HCT116 (cell line): ENCODE measurements around the gene ACOT8. TPM values are rescaled to one million over a fixed set of nuclear protein-coding genes. Genes with fewer than 3 reads are reported as not detected.

Experiments used
- ATAC-seq: fragments of 200-7000 bp; cut with Tn5 transposase; 2 replicates; pipeline ENCODE4 v1.9.1; 2020; ENCODE audit warnings: mild to moderate bottlenecking, moderate library complexity
- BruUV-seq: library from RNA; stranded (reverse); fragments of 400-500 nt; replicated peaks from 2 replicates; lab custom pipeline; 2021; lab: Mats Ljungman, UMichigan
- CTCF ChIA-PET: fragments of 300-600 bp; sonication (Branson Sonifier 250); formaldehyde crosslinking; loops from one replicate; lab custom pipeline; 2021; ENCODE audit warnings: antibody characterized with exemption; lab: Charles Lee
- POLR2A ChIA-PET: fragments of 300-600, 350-600 bp; sonication (Branson Sonifier 250); formaldehyde crosslinking; loops from one replicate; lab custom pipeline; 2021; ENCODE audit warnings: antibody characterized with exemption; lab: Charles Lee
- RAD21 ChIA-PET, 2 experiments: fragments of 300-600 bp; sonication (Branson Sonifier 250); formaldehyde crosslinking; loops; one replicate each; lab custom pipeline; 2023; ENCODE audit warnings: low total read pairs in 2 of 2; ENCODE audit not compliant: uncharacterized antibody in 2 of 2, unreplicated experiment in 2 of 2, low non-redundant PET in 1 of 2; lab: Charles Lee
- DNase-seq: peaks from one replicate; pipeline ENCODE4 v3.0.0-alpha.2; 2010; ENCODE audit warnings: low read depth, low spot score
- H2AFZ ChIP-seq: fragments of 200-600 bp; shearing (Covaris generic), sonication (generic); 2 replicates; pipeline ENCODE4 v1.6.1; 2017; ENCODE audit warnings: low read depth, mixed run types, mixed read lengths, antibody characterized with exemption, low read length; ENCODE audit not compliant: poor library complexity, severe bottlenecking
- H3K27ac ChIP-seq: 2 replicates; pipeline ENCODE4 v1.5.1; 2012; ENCODE audit warnings: low read depth, low read length
- H3K27me3 ChIP-seq: fragments of 200-600 bp; sonication (generic); 2 replicates; pipeline ENCODE4 v1.6.1; 2016; ENCODE audit warnings: mixed run types, low read length, mixed read lengths; ENCODE audit not compliant: insufficient read depth
- H3K36me3 ChIP-seq, 2 experiments: fragments of 200-500 bp in 1 of 2; fragments of 200-600 bp in 1 of 2; sonication (Bioruptor generic) in 1 of 2; sonication (generic) in 1 of 2; 2 replicates each; pipeline versions ENCODE4 v1.5.1 to v1.6.1; 2014 to 2016; ENCODE audit warnings: low read length in 2 of 2, inconsistent platforms in 1 of 2, mixed read lengths in 1 of 2, mixed run types in 1 of 2; ENCODE audit not compliant: insufficient read depth in 2 of 2, control insufficient read depth in 1 of 2
- H3K4me1 ChIP-seq, 2 experiments: fragments of 200-600 bp in 1 of 2; sonication (generic) in 1 of 2; 2 replicates each; pipeline versions ENCODE4 v1.5.1 to v1.6.1; 2012 to 2017; ENCODE audit warnings: low read length in 2 of 2, inconsistent platforms in 1 of 2, mild to moderate bottlenecking in 1 of 2, mixed read lengths in 1 of 2, mixed run types in 1 of 2, moderate library complexity in 1 of 2; ENCODE audit not compliant: insufficient read depth in 2 of 2, control insufficient read depth in 1 of 2
- H3K4me2 ChIP-seq: fragments of 200-600 bp; sonication (generic); 2 replicates; pipeline ENCODE4 v1.6.1; 2017; ENCODE audit warnings: mixed run types, low read length, mixed read lengths
- H3K4me3 ChIP-seq, 2 experiments: fragments of 200-600 bp in 1 of 2; sonication (generic) in 1 of 2; replicated peaks in 1 of 2; 2 replicates each; pipeline ENCODE4 v1.5.1; 2011 to 2016; ENCODE audit warnings: low read length in 2 of 2, control low read depth in 1 of 2, low read depth in 1 of 2, mild to moderate bottlenecking in 1 of 2, mixed read lengths in 1 of 2, mixed run types in 1 of 2
- H3K79me2 ChIP-seq: fragments of 200-600 bp; sonication (generic); 2 replicates; pipeline ENCODE4 v1.6.1; 2017; ENCODE audit warnings: mild to moderate bottlenecking, mixed run types, low read length, moderate library complexity, mixed read lengths; ENCODE audit not compliant: insufficient read depth
- H3K9ac ChIP-seq: fragments of 200-600 bp; sonication (generic); 2 replicates; pipeline ENCODE4 v1.6.1; 2016; ENCODE audit warnings: low read length, mixed read lengths
- H3K9me2 ChIP-seq: fragments of 200-600 bp; sonication (generic), shearing (Covaris generic); 2 replicates; pipeline ENCODE4 v1.6.1; 2017; ENCODE audit warnings: mixed run types, mild to moderate bottlenecking, moderate library complexity; ENCODE audit not compliant: insufficient read depth
- H3K9me3 ChIP-seq, 2 experiments: fragments of 200-500 bp in 1 of 2; fragments of 200-600 bp in 1 of 2; sonication (Bioruptor generic) in 1 of 2; sonication (generic) in 1 of 2; 2 replicates each; pipeline ENCODE4 v1.6.1; 2014 to 2017; ENCODE audit warnings: low read length in 2 of 2, mixed read lengths in 2 of 2, inconsistent platforms in 1 of 2, low read depth in 1 of 2, mild to moderate bottlenecking in 1 of 2, mixed run types in 1 of 2, moderate library complexity in 1 of 2; ENCODE audit not compliant: control insufficient read depth in 1 of 2, insufficient read depth in 1 of 2
- H4K20me1 ChIP-seq: fragments of 200-600 bp; sonication (generic), shearing (Covaris generic); 2 replicates; pipeline ENCODE4 v1.6.1; 2017; ENCODE audit warnings: mixed run types, mild to moderate bottlenecking, moderate library complexity; ENCODE audit not compliant: insufficient read depth
- CBX3 ChIP-seq: IDR thresholded peaks from 2 replicates; pipeline ENCODE4 v1.6.1; 2012; ENCODE audit warnings: low read depth
- CEBPB ChIP-seq: IDR thresholded peaks from 2 replicates; pipeline ENCODE4 v1.6.1; 2012; ENCODE audit warnings: low read depth
- EGR1 ChIP-seq: IDR thresholded peaks from 2 replicates; pipeline ENCODE4 v1.6.1; 2012; ENCODE audit warnings: low read depth
- ELF1 ChIP-seq: IDR thresholded peaks from 2 replicates; pipeline ENCODE4 v1.6.1; 2012; ENCODE audit warnings: low read depth, borderline replicate concordance
- EZH2 ChIP-seq: fragments of 200-600 bp; sonication (generic); IDR thresholded peaks from 2 replicates; pipeline ENCODE4 v1.6.1; 2017; ENCODE audit warnings: antibody characterized with exemption, mixed run types
- JUND ChIP-seq: IDR thresholded peaks from 2 replicates; pipeline ENCODE4 v1.6.1; 2012
- POLR2A ChIP-seq: IDR thresholded peaks from 2 replicates; pipeline ENCODE4 v1.7.0; 2011; ENCODE audit warnings: borderline replicate concordance; ENCODE audit not compliant: insufficient read depth, insufficient read length; ENCODE audit errors: extremely low read depth
- POLR2AphosphoS5 ChIP-seq: IDR thresholded peaks from 2 replicates; pipeline ENCODE4 v1.6.1; 2011; ENCODE audit warnings: mild to moderate bottlenecking, low read depth, low read length, moderate library complexity
- RAD21 ChIP-seq: IDR thresholded peaks from 2 replicates; pipeline ENCODE4 v1.6.1; 2012; ENCODE audit warnings: low read depth, mild to moderate bottlenecking
- SIN3A ChIP-seq: IDR thresholded peaks from 2 replicates; pipeline ENCODE4 v1.6.1; 2012; ENCODE audit warnings: low read depth
- TCF7L2 ChIP-seq: IDR thresholded peaks from 2 replicates; pipeline ENCODE4 v1.7.0; 2011; ENCODE audit warnings: borderline replicate concordance, inconsistent platforms; ENCODE audit not compliant: insufficient read depth, insufficient read length; ENCODE audit errors: extremely low read depth
- YY1 ChIP-seq: IDR thresholded peaks from 2 replicates; pipeline ENCODE4 v1.6.1; 2011; ENCODE audit warnings: low read length, low read depth, moderate library complexity, mild to moderate bottlenecking; ENCODE audit not compliant: insufficient replicate concordance; ENCODE audit errors: extremely low read depth
- ZFX ChIP-seq: fragments of 450-650 bp; IDR thresholded peaks from 2 replicates; pipeline ENCODE4 v1.6.1; 2017
- ZNF274 ChIP-seq: fragments of 200-500 bp; sonication (Bioruptor generic); IDR thresholded peaks from 2 replicates; pipeline ENCODE4 v1.6.1; 2014; ENCODE audit warnings: mild to moderate bottlenecking, low read depth, low read length, inconsistent platforms
- intact Hi-C: fragments of 100-400 bp; cut with micrococcal nuclease; formaldehyde crosslinking; loops from 2 replicates; pipeline ENCODE4 v1.10.0; 2022
- total RNA-seq: library from RNA; stranded (reverse); gene quantifications from one replicate; pipeline ENCODE4 v1.2.1, GENCODE V29; 2021; ENCODE audit not compliant: unreplicated experiment
- TF ChIP-seq, protein P1 (sequence below), 3 experiments: fragments of 200-600 bp in 1 of 3; sonication (generic) in 1 of 3; IDR thresholded peaks in 2 of 3; conservative IDR thresholded peaks in 1 of 3; 2 replicates each; pipeline ENCODE4 v1.5.1; 2012 to 2017; ENCODE audit warnings: low read depth in 2 of 3, low read length in 2 of 3, antibody characterized with exemption in 1 of 3, borderline replicate concordance in 1 of 3, control low read depth in 1 of 3, mild to moderate bottlenecking in 1 of 3, mixed read lengths in 1 of 3, mixed run types in 1 of 3, moderate library complexity in 1 of 3; ENCODE audit not compliant: insufficient read depth in 1 of 3
- TF ChIP-seq, protein P2 (sequence below): IDR thresholded peaks from 2 replicates; pipeline ENCODE4 v1.6.1; 2012; ENCODE audit warnings: low read depth
- TF ChIP-seq, protein P3 (sequence below): IDR thresholded peaks from 2 replicates; pipeline ENCODE4 v1.6.1; 2012
- TF ChIP-seq, protein P4 (sequence below): IDR thresholded peaks from 2 replicates; pipeline ENCODE4 v1.6.1; 2011; ENCODE audit warnings: mild to moderate bottlenecking, low read length, moderate library complexity; ENCODE audit not compliant: insufficient replicate concordance; ENCODE audit errors: extremely low read depth

Gene ACOT8
- total RNA-seq, 1 experiment from 2014 or later, result 12.2 TPM

DNA sequence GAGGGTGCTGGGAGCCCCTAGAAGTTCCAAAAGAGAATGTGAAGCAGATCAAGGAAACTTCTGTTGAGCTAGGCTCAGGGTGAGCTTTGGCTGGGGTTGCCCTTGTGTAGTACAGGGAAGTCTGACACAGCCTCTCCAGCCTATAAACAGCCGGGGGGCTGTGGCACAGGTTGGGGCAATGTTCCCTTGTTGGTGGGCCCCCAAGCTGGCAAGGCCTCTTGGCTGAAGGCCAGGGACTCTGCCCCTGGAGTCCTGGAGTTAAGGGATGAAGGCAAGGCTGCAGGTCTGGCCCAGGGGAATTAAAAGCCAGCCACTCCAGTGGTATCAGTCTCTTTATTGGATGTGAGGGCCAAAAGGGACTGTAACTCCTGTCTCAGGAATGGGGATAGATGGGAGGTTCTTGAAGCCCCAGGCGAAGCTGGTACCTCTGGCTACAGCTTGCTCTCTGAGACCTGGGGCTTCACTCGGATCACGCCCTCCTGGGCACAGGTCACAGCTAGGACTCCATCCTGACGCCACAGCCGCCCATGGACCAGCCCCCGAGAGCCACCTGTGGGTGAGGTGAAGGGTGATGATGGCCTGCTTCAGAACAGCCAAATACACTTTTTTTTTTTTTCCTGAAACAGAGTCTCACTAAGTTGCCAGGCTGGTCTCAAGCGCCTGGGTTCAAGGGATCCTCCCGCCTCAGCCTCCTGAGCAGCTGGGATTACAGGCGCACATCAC is 15.6 kb downstream of the ACOT8 start:
- Histone ChIP-seq H3K9me2 (no peaks in the 10 kb centered on the region), H3K79me2 (no peaks in the 10 kb centered on the region), H3K36me3 (no peaks in the 10 kb centered on the region; a peak in 1 of 4 replicates), H3K9me3 (no peaks in the 10 kb centered on the region), H3K4me1 (no peaks in the 10 kb centered on the region), H3K4me3 (no peak overlapping the region), H2AFZ (no peak overlapping the region), H4K20me1 (no peaks in the 10 kb centered on the region), H3K27me3 (no peaks in the 10 kb centered on the region), H3K27ac (no peak overlapping the region)
- intact Hi-C loops, result no loop called here
- no peak for DNase-seq
- ChIA-PET RAD21 (no interaction called here), CTCF (no interaction called here)
- no TSS peak for BruUV-seq
- TF ChIP-seq EGR1 (no peak), EZH2 (no peak), YY1 (no peak), POLR2A (no peak), ZFX (no peak), TCF7L2 (no peak), RAD21 (no peak), JUND (no peak), ELF1 (no peak), POLR2AphosphoS5 (no peak), SIN3A (no peak), CEBPB (no peak), ZNF274 (no peak), CBX3 (no peak)
- TF ChIP-seq, protein P1, sequence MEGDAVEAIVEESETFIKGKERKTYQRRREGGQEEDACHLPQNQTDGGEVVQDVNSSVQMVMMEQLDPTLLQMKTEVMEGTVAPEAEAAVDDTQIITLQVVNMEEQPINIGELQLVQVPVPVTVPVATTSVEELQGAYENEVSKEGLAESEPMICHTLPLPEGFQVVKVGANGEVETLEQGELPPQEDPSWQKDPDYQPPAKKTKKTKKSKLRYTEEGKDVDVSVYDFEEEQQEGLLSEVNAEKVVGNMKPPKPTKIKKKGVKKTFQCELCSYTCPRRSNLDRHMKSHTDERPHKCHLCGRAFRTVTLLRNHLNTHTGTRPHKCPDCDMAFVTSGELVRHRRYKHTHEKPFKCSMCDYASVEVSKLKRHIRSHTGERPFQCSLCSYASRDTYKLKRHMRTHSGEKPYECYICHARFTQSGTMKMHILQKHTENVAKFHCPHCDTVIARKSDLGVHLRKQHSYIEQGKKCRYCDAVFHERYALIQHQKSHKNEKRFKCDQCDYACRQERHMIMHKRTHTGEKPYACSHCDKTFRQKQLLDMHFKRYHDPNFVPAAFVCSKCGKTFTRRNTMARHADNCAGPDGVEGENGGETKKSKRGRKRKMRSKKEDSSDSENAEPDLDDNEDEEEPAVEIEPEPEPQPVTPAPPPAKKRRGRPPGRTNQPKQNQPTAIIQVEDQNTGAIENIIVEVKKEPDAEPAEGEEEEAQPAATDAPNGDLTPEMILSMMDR (IDR thresholded peaks at IDR 0.05 in 2 of 3, conservative IDR thresholded peaks at IDR 0.05 in 1 of 3; ENCODE audit: borderline replicate concordance in 1 of 3, insufficient read depth in 1 of 3, low read depth in 2 of 3, low read length in 2 of 3), result no peak
- TF ChIP-seq, protein P2, sequence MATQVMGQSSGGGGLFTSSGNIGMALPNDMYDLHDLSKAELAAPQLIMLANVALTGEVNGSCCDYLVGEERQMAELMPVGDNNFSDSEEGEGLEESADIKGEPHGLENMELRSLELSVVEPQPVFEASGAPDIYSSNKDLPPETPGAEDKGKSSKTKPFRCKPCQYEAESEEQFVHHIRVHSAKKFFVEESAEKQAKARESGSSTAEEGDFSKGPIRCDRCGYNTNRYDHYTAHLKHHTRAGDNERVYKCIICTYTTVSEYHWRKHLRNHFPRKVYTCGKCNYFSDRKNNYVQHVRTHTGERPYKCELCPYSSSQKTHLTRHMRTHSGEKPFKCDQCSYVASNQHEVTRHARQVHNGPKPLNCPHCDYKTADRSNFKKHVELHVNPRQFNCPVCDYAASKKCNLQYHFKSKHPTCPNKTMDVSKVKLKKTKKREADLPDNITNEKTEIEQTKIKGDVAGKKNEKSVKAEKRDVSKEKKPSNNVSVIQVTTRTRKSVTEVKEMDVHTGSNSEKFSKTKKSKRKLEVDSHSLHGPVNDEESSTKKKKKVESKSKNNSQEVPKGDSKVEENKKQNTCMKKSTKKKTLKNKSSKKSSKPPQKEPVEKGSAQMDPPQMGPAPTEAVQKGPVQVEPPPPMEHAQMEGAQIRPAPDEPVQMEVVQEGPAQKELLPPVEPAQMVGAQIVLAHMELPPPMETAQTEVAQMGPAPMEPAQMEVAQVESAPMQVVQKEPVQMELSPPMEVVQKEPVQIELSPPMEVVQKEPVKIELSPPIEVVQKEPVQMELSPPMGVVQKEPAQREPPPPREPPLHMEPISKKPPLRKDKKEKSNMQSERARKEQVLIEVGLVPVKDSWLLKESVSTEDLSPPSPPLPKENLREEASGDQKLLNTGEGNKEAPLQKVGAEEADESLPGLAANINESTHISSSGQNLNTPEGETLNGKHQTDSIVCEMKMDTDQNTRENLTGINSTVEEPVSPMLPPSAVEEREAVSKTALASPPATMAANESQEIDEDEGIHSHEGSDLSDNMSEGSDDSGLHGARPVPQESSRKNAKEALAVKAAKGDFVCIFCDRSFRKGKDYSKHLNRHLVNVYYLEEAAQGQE, result no peak
- TF ChIP-seq, protein P3, sequence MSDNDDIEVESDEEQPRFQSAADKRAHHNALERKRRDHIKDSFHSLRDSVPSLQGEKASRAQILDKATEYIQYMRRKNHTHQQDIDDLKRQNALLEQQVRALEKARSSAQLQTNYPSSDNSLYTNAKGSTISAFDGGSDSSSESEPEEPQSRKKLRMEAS, result no peak
- TF ChIP-seq, protein P4, sequence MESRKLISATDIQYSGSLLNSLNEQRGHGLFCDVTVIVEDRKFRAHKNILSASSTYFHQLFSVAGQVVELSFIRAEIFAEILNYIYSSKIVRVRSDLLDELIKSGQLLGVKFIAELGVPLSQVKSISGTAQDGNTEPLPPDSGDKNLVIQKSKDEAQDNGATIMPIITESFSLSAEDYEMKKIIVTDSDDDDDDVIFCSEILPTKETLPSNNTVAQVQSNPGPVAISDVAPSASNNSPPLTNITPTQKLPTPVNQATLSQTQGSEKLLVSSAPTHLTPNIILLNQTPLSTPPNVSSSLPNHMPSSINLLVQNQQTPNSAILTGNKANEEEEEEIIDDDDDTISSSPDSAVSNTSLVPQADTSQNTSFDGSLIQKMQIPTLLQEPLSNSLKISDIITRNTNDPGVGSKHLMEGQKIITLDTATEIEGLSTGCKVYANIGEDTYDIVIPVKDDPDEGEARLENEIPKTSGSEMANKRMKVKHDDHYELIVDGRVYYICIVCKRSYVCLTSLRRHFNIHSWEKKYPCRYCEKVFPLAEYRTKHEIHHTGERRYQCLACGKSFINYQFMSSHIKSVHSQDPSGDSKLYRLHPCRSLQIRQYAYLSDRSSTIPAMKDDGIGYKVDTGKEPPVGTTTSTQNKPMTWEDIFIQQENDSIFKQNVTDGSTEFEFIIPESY, result no peak
- TF ChIP-seq, all 23 proteins: peak for 0
- Histone ChIP-seq H3K9ac (no peak overlapping the region), H3K4me2 (no peak overlapping the region)
- ATAC-seq, result no peak
- POLR2A ChIA-PET, result no interaction called here
